AG08396 (cell line): Measurements from ENCODE around the gene TGM4.
"Not testable (repeated sequence)": the region's sequence is repeated elsewhere in the genome, so short reads cannot be mapped to it uniquely, and the experiment has no call there.

Experiments
- DNase-seq: peaks from one replicate; pipeline ENCODE4 v3.0.0; 2012; ENCODE audit warnings: low spot score, mixed read lengths

The TGM4 gene

DNA sequence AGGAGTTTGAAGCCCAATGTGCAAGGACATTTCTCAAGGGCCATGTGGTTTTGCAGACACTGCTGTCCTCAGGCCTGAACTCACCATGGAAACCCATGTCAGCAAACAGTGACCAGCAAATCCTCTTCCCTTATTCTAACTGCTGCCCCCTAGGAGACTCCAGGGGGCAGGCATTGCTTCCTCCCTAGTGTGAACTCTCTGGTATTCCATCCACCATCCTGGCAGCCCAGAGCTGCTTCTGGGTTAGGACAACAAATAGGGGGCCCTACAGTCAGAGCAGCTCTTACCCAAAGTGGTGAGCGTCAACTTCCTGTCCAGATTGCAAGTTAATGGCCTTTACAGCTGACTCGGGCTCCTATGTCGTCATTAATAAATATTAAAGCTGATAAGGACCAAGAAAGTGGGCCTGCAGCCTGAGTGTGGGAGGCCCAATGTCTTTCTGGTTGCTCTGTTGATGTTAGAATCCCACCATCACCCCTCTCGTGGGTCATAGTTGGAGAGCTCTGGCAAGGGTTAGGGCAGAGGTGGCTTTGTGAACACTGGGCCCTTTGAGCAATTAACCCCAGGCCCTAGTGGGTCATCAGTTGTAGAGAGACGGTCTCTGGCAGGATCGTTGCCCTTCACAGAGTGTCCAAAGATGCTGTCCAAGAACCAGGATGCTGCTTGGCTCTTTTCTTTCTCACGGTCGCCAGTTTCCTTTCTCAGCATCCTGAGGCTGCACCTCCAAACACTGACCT is 41.5 kb downstream of the TGM4 start:
- DNase-seq: peak; percentile 45

DNA sequence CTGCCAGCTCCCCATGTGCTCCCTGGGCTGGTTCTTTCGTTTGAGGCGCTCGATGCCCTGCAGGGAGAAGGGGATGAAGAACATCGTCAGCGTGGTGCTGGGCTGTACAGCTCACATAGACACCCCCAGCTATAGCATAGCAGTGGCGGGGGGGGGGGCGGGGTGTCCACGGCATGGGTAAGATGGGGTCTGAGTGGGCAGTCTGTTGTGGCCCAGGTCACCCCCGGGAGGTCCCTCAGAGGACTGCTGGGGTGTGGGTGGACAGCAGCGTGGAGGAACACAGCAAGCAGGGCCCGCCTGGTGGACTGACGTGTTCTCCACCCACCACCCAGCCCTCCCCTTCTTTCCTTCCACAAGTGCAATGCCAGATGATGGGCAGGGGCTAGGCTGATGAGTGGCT is 43.7 kb downstream of the TGM4 start:
- DNase-seq: no peak

DNA sequence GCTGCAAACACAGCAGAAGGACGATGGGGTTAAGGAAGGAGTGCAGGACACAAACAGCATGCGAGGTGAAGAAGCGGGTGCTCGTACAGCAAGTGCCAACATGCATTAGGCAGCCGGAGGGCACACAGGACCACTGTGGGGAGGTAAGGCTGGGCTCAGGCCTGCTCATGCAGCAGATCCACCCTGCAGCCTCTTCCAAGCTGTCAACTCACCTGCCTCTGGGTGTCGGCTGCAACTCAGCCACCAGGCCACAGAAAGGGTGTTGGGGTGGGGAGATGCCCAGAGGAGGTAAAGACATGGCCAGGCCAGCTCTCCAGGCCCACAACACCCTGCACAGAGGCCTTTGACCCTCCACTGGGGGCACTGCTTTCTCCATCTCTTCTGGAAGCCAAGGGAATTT is 44.2 kb downstream of the TGM4 start:
- DNase-seq: no peak

DNA sequence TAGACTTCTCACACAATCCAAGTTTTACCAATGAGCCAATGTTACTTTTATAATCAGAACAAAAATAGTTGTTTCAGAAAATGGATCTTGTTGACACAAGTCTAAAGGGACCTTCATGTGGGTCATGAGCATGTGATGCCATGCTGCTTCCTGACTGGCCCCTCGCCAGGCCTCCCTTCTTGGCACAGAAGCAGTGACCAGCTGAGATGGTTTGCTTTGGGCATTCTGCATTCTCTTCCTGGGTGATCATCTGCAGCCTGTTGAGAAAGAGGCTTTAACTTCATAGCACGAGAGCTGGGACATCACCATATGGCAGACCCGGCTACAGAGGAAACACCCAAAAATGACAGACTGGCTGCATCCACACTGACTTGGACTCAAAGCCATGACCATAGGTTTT is 45.7 kb downstream of the TGM4 start:
- DNase-seq: no peak

DNA sequence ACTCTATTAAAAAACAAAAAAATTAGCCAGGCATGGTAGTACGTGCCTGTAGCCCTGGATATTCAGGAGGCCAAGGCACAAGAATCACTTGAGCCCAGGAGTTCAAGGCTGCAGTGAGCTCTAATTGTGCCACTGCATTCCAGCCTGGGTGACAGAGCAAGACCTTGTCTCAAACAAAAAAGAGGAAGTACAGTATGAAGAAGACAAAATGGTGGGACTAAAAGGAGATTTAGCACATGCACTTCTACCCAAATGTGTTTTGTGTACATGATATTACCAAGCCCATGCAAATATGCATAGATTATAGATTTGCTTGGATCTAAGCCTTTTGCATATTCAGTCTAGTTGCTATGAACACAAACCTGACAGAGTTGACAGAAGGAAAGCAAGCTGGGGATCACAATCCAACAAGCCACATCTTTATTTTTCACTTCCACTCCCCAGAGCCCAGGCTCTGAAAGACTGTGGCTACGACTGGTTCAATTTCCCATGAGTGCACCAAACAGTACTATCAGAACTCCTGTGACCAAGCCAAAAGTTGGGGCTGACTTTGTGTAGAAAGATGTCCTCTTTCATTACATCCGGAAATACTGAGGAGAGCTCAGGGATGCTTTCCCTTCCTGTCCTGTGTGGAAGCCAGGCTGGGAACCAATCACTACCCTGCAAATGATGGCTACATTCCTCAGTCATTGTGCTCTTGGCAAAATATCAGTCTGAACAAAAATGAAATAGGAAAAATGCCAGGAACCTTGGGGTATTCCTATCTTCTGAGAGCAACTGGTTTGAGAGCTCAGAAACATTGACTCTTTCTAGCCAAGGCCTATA is 49.4 kb downstream of the TGM4 start:
- peak; percentile 45 for DNase-seq

DNA sequence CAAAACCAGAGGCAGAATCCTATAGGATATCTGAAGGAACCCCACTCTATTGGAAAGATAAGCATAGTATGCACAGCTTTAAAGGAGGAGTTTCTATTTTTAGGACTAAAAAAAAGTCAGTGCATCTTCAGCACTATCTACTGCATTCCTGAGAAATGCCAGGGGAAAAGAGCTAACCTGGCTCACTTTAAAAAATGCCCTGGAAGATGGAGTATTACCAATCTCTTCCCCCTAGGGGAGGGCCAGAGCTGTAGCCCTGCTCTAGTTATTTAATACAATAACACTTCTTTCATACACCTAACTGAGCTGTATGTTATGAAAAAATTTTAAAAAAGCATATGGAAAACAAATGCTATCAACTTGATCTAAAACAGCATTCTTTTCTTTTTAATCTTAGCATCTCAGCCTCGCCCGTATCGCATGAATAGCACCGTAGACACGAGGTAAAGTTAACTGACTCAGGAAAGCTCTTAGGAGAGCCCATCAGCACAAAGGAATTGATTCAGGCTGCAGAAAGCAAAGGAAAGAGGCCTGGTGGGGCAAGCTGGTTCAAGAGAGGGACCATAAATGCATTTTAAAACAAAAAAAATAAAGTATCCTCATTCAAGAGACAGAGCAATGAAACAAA is 50.2 kb downstream of the TGM4 start:
- DNase-seq: no peak

DNA sequence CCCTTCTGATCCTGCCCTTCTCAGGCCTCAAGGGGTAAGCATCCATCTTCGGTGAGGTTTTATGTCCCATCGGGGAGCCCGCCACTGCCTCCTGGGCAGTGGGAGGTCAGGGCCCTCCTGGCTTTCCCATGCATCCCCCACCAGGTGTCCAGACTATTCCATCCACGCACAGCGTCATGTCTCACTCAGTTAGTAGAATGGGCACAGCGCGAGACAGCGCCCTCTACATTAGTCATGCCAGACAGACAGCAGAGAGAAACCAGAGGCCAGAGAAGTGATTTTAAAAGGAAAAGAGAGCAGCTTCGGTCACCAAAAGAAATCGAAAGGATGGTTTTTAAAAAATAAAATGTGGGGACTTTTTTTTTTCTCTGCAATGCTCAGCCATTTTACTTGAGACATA is 51.8 kb downstream of the TGM4 start:
- no peak for DNase-seq

DNA sequence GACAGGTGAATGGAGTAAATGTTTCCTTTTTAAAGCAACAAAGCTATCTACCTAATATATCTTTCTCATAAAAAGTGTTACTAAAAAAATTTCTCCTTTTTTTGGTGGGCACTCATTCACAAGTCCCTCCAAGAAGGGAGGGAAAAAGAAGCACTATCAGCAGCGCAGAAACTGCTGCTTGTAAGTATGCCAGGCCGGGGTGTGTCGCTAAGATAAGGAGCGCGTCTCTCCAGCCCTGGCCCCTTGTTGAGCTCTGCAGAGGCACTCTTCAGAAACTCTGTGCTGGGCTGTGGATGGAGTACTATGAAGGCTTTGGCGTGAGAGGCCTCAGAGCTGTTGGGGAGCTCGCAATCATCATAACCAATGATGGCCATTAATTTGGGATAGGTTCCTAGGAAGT is 52.5 kb downstream of the TGM4 start:
- DNase-seq: no peak

DNA sequence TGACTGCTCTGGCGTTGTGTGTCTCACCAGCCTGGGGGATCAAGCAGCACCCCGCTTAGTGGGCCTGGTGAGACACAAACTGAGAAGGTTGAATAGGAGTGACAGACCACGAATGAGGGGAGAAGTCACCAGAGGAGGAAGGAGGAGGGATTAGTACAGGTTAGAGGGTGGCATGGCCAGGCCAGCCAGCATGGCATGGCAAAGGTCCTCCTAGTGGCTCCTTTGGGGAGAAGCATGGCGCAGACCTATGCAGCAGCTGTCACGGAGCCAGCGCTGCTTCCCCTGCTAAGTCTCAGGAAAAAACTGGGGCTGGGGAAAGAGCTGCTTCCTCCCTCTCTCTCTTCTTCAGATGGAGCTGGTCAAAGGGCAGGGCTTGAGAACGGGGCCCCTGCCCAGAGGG is 53.0 kb downstream of the TGM4 start:
- no peak for DNase-seq

DNA sequence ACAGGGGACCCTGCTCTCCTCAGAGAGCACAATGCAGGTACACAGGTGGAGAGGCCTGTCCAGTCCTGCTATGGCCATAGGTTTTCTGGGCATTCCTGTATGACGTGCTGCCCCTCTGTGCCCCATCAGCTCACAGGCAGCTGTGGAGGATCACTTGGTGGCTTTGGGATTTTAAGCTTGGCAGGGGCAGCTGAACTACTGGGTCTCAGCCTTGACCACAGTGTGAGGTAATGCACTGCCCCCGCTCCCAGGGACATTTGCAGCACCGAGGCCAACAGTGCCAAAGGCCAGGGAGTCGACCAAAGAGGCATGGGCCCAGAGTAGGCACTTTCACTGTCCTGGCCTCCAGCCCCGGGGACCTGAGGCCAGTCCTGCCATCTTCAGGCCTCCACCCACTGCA is 55.4 kb downstream of the TGM4 start:
- DNase-seq: no peak

DNA sequence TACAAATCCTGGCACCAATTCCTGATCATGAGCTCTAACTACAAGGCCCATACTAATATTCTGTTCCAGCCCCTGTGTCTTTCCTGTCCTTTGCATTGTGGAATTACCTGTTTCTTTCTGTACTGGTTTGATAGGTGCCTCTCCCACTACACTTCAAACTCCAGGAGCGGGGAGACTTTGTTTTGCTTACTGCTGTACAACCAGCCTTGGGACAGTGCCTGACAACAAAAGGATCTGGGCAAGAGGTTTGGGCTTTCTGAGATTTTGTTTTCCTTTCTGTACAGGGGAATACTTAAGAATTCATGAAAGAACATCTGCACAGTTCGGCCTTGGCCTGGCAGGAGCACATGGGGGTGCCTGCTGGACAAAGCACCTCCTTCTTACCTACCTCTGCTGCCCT is 56.5 kb downstream of the TGM4 start:
- DNase-seq: no peak

DNA sequence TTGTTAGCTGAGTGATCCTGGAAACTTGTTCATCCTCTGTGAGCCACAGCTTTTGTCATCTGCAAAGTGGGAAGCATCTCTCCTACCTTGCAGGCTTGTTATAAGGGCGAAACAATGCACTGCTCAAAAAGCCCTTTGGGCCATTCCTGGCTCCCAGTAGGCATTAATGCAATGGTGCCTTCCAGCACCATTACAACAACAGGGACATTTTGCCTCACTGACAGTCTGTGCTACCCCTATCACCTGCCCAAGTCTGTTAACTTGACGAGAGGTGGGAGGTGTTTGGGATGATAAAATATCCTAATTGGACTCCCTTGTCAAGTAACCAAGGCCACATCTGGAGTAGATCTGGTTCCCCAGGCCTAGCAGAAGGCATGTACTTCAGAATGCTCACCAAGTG is 57.4 kb downstream of the TGM4 start:
- DNase-seq: no peak

DNA sequence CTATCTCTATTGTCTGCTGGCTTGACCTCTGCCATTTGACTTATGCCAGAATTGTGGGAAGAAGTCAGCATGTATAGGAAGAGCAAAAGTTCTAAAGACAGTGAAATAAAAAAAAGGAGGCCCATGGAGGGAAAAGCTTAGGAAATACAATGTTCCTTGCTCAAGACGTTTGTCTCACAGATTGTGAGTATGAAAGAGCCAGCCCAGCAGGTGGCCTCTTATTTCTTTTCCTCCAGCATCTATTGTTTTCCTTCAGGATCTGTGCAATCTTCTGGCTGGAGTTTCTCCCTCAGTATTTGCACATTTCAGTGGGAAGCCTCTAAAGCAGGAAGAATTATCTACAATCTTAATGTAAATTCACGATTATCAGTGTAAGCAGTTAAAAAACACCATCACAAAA is 57.9 kb downstream of the TGM4 start:
- DNase-seq: no peak

DNA sequence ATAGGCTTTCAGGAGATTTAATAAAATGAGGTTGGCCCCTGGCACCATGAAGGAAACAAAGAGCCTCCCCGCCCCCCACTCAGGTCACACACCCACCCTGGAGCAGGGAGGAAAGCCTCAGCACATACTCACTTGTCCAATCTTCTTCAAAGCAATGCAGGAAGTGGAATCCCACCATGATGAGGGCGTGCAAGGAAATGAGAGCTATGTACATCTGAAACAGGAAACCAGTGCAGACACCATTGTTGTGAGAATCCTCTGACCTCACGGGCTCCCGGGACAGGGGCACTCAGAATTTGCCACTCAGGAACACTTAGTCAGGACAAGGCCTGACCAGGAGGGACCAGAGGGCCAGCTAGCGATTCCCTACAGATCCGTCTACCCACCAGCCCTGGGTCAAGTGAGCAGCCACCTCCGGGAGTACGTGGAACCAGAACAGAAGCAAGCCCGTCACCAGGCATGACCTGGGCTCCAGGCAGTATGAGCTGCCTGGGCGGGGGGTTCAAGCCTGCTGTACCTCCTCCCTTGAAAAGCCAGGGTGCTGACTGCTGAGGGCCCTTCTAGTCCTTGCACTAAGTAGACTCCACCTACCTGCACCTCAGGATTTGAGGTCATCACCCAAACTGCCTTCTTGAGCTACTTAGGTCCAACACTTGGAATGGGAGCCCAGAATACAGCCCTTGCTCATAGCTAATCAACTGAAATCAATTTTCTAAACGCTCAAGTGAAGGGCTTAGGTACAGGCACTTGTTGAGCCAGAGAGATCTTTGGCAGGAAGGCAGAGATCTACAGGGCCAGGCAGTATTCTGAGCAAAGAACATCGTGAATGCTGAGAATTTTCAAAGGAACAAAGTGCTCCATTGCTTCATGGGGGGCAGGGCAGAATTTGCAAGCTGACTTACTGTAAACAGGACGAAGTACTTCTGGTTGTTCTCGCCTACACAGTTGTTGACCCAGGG is 58.9 kb downstream of the TGM4 start:
- no peak for DNase-seq

DNA sequence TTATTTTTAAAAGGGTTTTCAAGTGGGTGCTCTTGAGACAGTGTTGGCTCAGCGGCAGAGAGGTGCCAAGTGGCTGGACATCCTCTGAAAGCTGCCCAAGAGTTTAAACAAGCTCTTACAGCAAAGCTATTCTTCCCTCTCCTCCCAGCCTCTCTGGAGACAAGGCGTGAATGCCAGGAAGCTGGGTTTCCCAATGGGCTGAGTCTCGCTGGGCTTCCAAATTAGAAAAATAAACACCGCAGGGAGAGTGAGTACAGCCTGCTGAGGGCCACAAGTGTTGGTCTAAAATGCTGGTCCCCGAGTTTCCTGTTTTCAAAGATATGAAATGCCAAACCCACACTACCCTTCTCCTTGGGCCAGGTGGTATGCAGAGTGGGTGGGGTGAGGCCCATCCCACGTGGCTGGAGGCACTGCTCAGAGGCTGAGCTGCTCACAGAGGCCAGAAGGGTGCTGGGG is 65.2 kb downstream of the TGM4 start:
- no peak for DNase-seq

DNA sequence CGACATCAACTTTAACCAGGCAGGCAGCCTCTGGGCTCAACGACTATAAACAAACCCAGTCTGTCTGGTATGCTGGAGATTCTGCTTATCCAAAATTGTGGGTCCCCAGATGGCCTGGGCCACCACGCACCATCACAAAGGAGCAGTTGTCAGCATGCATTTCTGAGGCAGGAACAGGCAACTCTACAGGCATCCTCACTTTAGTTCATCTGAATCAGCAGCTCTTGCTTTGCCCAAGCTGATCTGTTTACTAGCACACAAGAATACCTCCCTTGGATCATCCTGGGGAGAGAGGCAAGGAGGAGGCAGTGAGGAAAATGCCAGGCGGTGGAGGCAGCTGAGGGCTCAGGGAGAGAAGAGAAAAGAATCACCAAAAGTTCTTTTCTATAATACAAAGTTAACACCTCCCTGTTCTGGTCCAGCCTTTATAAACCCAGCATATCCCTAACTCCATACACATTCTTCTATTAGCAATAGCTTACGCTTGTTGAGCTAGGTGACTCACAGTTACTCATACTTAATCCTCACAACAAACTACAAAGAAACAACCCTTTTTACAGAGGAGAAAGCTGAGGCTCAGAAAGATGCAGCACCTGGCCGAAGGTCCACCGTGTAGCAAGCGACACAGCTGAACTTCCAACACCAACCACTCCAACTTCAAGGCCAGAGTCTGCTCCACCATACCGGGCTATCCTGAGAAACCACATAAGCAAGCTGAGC is 68.0 kb downstream of the TGM4 start:
- DNase-seq: peak; percentile 68

DNA sequence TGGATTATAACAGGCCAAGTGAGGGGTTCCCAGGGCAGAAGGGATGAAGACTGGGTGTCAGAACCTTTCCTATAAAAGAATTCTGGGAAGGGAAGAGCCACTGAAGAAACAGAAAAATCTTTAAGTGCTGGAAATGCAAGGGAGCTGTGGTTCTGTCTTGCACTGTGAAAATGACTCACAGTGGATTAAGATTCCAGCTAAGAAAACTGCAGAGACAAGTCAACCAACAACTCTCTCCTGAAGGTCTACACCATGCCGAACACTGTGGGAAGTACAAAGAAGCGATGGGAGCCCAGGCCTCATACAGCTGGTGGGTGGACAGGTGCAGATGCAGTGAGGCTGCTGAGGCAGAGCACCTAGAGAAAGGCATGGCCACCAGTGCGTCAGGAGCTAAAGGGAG is 73.8 kb downstream of the TGM4 start:
- no peak for DNase-seq

DNA sequence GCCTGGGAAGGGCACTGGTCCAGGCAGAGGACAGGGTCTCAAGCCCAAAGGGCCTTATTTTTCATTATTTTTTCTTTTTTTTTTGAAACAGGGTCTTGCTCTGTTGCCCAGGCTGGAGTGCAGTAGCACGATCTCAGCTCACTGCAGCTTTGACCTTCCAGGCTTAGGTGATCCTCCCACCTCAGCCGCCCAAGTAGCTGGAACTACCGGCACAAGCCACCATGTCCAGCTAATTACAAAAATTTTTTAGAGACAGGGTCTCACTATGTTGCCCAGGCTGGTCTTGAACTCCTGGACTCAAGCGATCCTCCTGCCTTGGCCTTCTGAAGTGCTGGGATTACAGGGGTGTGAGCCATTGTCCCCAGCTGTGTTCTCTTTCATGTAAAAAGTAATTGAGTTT is 75.4 kb downstream of the TGM4 start:
- not testable (repeated sequence) for DNase-seq

DNA sequence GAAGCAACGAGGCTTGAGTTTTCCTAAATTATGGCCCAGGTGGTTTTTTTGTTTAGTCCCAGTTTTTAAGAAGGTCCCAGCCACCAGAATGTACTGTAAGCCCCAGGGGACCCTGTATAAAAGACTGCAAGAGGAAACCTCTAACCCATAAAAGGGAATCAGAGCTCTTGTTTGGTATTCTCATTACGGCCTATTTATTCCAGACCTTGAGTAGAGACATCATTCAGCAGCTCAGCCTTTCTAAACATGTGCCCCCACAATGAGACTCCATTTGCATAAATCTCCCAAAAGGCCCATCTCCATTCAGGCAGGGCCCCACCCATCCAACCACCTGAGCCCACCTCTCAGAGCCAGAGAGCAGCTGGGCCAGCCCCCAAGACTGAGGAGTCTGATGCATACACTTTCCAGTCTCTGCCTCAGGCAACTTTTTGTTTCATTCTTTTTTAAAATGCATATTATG is 75.9 kb downstream of the TGM4 start:
- no peak for DNase-seq

DNA sequence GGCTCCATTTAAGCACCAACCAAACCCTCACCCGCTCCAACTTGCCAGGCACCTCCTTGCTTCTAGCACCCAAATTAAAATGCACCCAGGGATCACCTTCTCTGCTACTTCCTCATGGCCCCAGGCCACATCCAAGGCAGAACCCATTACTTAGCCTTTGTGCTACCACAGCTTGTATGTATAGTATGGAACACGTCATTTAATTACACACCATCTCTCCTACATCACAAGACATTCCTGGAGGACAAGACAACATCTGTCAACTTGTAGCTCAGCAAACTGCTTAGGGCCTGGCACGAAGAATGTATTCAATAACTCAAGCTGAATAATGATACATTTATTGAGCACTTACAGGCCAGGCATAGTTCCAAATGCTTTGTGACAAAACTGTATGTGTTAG is 78.3 kb downstream of the TGM4 start:
- no peak for DNase-seq

DNA sequence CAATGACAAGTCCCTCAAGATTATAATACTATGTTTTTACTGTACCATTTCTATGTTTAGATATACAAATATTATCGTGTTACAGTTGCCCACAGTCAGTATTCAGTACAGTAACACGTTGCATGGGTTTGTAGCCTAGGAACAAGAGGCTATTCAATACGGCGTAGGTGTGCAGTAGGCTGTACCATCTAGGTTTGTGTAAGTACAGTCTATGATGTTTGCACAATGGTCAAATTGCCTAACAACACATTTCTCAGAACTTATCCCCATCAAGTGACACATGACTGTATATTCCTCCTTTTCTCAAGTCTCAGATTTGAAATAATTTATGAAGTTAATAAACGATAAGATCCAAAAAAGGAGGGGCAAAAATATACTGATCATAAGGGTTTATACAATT is 79.9 kb downstream of the TGM4 start:
- DNase-seq: no peak
